Ishikawa (cell line): ENCODE data around the gene ST7.

Source experiments
- CEBPB ChIP-seq: IDR thresholded peaks from 2 replicates; pipeline ENCODE4 v1.6.1; 2012
- CREB1 ChIP-seq: IDR thresholded peaks from 2 replicates; pipeline ENCODE4 v1.6.1; 2012; ENCODE audit warnings: low read depth
- EGR1 ChIP-seq: IDR thresholded peaks from 2 replicates; pipeline ENCODE4 v1.6.1; 2012
- EP300 ChIP-seq: IDR thresholded peaks from 2 replicates; pipeline ENCODE4 v1.6.1; 2012; ENCODE audit warnings: borderline replicate concordance
- FOXM1 ChIP-seq: IDR thresholded peaks from 2 replicates; pipeline ENCODE4 v1.6.1; 2012; ENCODE audit warnings: low read depth, borderline replicate concordance
- NFIC ChIP-seq: IDR thresholded peaks from 2 replicates; pipeline ENCODE4 v1.6.1; 2012
- RAD21 ChIP-seq: IDR thresholded peaks from 2 replicates; pipeline ENCODE4 v1.6.1; 2012; ENCODE audit warnings: low read depth
- TAF1 ChIP-seq: IDR thresholded peaks from 2 replicates; pipeline ENCODE4 v1.6.1; 2012; ENCODE audit warnings: low read depth, mild to moderate bottlenecking
- TCF12 ChIP-seq: IDR thresholded peaks from 2 replicates; pipeline ENCODE4 v1.6.1; 2012; ENCODE audit warnings: low read depth
- TEAD4 ChIP-seq: IDR thresholded peaks from 2 replicates; pipeline ENCODE4 v1.6.1; 2012
- YY1 ChIP-seq: IDR thresholded peaks from 2 replicates; pipeline ENCODE4 v1.6.1; 2012; ENCODE audit warnings: low read depth
- ZBTB7A ChIP-seq: IDR thresholded peaks from 2 replicates; pipeline ENCODE4 v1.6.1; 2012; ENCODE audit warnings: low read depth
- TF ChIP-seq, protein P1 (sequence below): IDR thresholded peaks from 2 replicates; pipeline ENCODE4 v1.6.1; 2012
- TF ChIP-seq, protein P2 (sequence below): IDR thresholded peaks from 2 replicates; pipeline ENCODE4 v1.6.1; 2012
- TF ChIP-seq, protein P3 (sequence below): IDR thresholded peaks from 2 replicates; pipeline ENCODE4 v1.6.1; 2012; ENCODE audit warnings: low read depth, mild to moderate bottlenecking

Gene ST7

DNA sequence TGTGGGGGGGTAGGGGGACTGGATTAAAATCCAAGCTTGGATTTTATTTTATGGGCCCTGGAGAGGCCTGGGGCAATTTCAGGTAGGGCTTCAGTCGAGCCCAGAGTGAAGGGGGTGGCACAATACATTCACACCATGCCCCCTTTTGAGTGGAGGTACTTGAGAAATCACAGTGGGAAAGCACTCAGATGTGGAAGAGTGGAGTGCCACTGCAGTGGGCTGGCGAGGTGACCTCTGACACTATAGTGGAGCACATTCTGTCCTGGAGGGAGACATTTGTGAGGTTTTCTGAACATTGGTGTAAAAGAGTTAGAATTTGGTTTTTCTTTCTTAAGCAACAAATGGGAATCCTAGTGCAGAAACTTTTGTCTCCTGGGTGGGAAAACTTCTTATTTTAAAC is 226.4 kb downstream of the ST7 start:
- TF ChIP-seq, protein P1, sequence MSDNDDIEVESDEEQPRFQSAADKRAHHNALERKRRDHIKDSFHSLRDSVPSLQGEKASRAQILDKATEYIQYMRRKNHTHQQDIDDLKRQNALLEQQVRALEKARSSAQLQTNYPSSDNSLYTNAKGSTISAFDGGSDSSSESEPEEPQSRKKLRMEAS: no peak
- TF ChIP-seq NFIC (no peak), TEAD4 (no peak), TAF1 (no peak), FOXM1 (no peak), YY1 (no peak), ZBTB7A (no peak), EP300 (no peak), TCF12 (no peak), EGR1 (no peak), CREB1 (no peak), CEBPB (no peak), RAD21 (no peak)
- TF ChIP-seq, protein P2, sequence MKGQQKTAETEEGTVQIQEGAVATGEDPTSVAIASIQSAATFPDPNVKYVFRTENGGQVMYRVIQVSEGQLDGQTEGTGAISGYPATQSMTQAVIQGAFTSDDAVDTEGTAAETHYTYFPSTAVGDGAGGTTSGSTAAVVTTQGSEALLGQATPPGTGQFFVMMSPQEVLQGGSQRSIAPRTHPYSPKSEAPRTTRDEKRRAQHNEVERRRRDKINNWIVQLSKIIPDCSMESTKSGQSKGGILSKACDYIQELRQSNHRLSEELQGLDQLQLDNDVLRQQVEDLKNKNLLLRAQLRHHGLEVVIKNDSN: no peak
- TF ChIP-seq, protein P3, sequence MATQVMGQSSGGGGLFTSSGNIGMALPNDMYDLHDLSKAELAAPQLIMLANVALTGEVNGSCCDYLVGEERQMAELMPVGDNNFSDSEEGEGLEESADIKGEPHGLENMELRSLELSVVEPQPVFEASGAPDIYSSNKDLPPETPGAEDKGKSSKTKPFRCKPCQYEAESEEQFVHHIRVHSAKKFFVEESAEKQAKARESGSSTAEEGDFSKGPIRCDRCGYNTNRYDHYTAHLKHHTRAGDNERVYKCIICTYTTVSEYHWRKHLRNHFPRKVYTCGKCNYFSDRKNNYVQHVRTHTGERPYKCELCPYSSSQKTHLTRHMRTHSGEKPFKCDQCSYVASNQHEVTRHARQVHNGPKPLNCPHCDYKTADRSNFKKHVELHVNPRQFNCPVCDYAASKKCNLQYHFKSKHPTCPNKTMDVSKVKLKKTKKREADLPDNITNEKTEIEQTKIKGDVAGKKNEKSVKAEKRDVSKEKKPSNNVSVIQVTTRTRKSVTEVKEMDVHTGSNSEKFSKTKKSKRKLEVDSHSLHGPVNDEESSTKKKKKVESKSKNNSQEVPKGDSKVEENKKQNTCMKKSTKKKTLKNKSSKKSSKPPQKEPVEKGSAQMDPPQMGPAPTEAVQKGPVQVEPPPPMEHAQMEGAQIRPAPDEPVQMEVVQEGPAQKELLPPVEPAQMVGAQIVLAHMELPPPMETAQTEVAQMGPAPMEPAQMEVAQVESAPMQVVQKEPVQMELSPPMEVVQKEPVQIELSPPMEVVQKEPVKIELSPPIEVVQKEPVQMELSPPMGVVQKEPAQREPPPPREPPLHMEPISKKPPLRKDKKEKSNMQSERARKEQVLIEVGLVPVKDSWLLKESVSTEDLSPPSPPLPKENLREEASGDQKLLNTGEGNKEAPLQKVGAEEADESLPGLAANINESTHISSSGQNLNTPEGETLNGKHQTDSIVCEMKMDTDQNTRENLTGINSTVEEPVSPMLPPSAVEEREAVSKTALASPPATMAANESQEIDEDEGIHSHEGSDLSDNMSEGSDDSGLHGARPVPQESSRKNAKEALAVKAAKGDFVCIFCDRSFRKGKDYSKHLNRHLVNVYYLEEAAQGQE: no peak

DNA sequence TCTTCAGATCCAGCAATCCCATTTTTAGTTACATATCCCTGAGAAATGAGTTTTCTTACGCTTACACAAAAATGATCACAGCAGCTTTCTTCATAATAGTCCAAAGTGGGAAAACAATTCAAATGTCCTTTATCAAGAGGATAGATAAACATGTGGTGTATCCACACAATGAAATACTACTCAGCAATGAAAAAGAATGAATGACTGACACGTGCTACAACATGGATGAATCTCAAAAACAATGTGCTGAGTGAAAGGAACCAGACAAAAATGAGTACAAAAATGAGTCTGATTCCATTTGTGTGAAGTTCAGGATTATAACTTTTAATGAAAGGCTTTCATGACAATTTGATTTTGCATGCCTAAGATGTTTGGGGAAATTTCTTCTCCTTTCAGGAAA is 230.4 kb downstream of the ST7 start:
- TF ChIP-seq NFIC (no peak), TCF12 (no peak), YY1 (no peak), FOXM1 (no peak), CREB1 (no peak), RAD21 (no peak), EP300 (no peak), CEBPB (no peak), EGR1 (no peak), TEAD4 (no peak), TAF1 (no peak), ZBTB7A (no peak)
- TF ChIP-seq, protein P1: no peak
- TF ChIP-seq, protein P3: no peak
- TF ChIP-seq, protein P2: no peak

DNA sequence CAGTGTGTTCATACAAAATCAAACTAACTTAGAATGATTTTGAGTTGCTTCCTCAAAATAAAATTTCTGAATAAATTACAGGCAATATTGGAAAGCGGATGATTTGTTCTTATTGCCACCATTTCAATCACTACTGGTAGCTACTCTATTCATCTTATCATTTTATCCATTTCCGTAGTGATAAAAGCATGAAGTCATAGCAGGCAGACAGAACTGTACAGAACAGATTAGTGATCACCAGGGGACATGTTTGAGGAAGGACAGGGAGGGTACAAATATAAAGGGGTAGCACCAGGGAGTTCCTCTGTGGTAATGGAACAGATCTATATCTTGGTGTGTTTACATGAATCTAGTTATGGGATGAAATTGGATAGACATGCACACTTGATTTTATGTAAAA is 231.1 kb downstream of the ST7 start:
- TF ChIP-seq YY1 (no peak), FOXM1 (no peak), RAD21 (no peak), ZBTB7A (no peak), CEBPB (no peak), TCF12 (no peak), CREB1 (no peak), NFIC (no peak), TEAD4 (no peak), TAF1 (no peak), EP300 (no peak), EGR1 (no peak)
- TF ChIP-seq, protein P2: no peak
- TF ChIP-seq, protein P3: no peak
- TF ChIP-seq, protein P1: no peak

DNA sequence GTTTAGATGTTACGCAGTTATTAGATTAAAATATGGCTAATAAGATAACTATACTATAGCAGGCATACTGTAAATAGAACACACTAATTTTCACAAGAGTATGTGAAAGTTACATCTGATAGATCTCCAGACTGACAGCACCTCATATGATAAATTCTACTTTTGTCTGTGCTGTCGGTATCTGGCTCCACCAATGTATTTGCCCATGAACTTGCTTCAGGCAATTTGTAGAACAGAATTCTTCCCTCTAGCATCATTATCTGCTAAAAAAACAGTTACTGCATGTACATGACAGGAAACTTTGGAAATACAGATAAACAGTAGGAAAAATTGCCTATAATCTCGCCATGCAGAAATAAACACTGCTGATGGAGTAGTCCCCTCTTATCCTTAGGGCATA is 231.8 kb downstream of the ST7 start:
- TF ChIP-seq CEBPB (no peak), EP300 (no peak), TAF1 (no peak), TCF12 (no peak), FOXM1 (no peak), CREB1 (no peak), TEAD4 (no peak), ZBTB7A (no peak), YY1 (no peak), EGR1 (no peak), NFIC (no peak), RAD21 (no peak)
- TF ChIP-seq, protein P2: no peak
- TF ChIP-seq, protein P1: no peak
- TF ChIP-seq, protein P3: no peak
